ENCODE results near the gene C5AR1. TPM values are rescaled to one million over a fixed set of nuclear protein-coding genes. Genes with fewer than 3 reads are reported as not detected.

The C5AR1 gene
- total and polyA plus RNA-seq, 2 donors from 2014 or later = 6.5 to 26.6 TPM

DNA sequence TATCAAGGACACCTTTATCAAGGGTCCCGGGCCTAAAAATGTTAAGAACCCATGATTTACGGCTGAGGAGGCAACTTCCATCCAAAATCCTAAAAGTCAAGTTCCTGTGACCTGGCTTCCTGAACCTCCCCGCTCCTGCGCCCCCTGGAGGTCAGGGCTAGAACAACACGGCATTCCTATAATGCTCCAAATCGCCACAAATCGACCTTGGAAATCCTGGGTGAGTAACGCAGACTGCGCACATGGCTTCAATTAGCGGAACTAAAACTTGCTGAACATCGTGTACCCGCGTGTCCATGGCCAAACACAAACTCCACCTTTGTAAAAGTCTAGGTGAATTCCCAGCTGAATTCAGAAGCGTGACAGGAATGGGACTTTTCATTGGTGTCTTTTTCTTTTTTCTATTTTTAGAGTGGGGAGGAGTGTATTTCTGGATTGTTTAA is 4.3 kb upstream of the C5AR1 start:
- DNase-seq = peak; percentile 35 to 81 (median 58)
- no peaks in the 10 kb centered on the region for H3K9me3 ChIP-seq (ENCODE audit: control insufficient read depth in 2 of 3, insufficient read depth in 1 of 3, low read length in 3 of 3)
- H3K36me3 ChIP-seq (ENCODE audit: control insufficient read depth in 2 of 3, insufficient read depth in 3 of 3, low read length in 3 of 3) = no peaks in the 10 kb centered on the region
- no peaks in the 10 kb centered on the region for H3K27me3 ChIP-seq (ENCODE audit: control insufficient read depth, insufficient read depth, low read length)
- H3K27ac ChIP-seq (ENCODE audit: low read depth in 2 of 2, low read length in 2 of 2) = no peak overlapping the region
- no peak for FAIRE-seq
- peak overlapping the region in 1 of 3 donors; percentile 35 for H3K4me3 ChIP-seq (ENCODE audit: low read length in 3 of 3)
- H3K4me1 ChIP-seq (ENCODE audit: control insufficient read depth in 2 of 3, insufficient read depth in 2 of 3, low read depth in 1 of 3, low read length in 3 of 3) = no peaks in the 10 kb centered on the region
- intact Hi-C loops (cut with DNase I) = no loop called here
- H3K9ac ChIP-seq (ENCODE audit: low read length in 3 of 3) = no peak overlapping the region
- TF ChIP-seq, protein P1, sequence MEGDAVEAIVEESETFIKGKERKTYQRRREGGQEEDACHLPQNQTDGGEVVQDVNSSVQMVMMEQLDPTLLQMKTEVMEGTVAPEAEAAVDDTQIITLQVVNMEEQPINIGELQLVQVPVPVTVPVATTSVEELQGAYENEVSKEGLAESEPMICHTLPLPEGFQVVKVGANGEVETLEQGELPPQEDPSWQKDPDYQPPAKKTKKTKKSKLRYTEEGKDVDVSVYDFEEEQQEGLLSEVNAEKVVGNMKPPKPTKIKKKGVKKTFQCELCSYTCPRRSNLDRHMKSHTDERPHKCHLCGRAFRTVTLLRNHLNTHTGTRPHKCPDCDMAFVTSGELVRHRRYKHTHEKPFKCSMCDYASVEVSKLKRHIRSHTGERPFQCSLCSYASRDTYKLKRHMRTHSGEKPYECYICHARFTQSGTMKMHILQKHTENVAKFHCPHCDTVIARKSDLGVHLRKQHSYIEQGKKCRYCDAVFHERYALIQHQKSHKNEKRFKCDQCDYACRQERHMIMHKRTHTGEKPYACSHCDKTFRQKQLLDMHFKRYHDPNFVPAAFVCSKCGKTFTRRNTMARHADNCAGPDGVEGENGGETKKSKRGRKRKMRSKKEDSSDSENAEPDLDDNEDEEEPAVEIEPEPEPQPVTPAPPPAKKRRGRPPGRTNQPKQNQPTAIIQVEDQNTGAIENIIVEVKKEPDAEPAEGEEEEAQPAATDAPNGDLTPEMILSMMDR (IDR thresholded peaks at IDR 0.05; ENCODE audit: borderline replicate concordance, extremely low read depth, insufficient read depth) = peak; percentile 85

DNA sequence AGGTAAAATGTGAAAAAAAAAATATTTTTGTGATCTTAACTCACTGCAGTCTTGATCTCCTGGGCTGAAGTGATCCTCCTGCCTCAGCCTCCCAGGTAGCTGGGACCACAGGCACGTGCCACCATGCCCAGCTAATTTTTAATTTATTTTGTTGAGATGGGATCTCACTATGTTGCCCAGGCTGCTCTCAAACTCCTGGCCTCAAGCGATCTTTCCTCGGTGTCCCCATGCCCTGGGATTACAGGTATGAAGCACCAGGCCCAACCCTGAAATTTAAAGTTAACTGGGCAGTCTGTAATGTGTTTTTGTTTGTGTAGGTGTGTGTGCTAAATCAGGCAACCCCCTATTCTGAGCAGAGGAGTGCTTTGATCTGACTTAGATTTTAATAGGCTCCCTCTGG is 3.4 kb upstream of the C5AR1 start:
- TF ChIP-seq, protein P1 (IDR thresholded peaks at IDR 0.05; ENCODE audit: borderline replicate concordance, extremely low read depth, insufficient read depth) = no peak
- intact Hi-C loops (cut with DNase I) = no loop called here
- DNase-seq (no peak), FAIRE-seq (no peak)
- Histone ChIP-seq H3K36me3 (ENCODE audit: control insufficient read depth in 2 of 3, insufficient read depth in 3 of 3, low read length in 3 of 3) (no peaks in the 10 kb centered on the region), H3K4me1 (ENCODE audit: control insufficient read depth in 2 of 3, insufficient read depth in 2 of 3, low read depth in 1 of 3, low read length in 3 of 3) (no peaks in the 10 kb centered on the region), H3K4me3 (ENCODE audit: low read length in 3 of 3) (no peak overlapping the region), H3K9me3 (ENCODE audit: control insufficient read depth in 2 of 3, insufficient read depth in 1 of 3, low read length in 3 of 3) (no peaks in the 10 kb centered on the region), H3K9ac (ENCODE audit: low read length in 3 of 3) (no peak overlapping the region), H3K27ac (ENCODE audit: low read depth in 2 of 2, low read length in 2 of 2) (no peak overlapping the region), H3K27me3 (ENCODE audit: control insufficient read depth, insufficient read depth, low read length) (no peaks in the 10 kb centered on the region)

DNA sequence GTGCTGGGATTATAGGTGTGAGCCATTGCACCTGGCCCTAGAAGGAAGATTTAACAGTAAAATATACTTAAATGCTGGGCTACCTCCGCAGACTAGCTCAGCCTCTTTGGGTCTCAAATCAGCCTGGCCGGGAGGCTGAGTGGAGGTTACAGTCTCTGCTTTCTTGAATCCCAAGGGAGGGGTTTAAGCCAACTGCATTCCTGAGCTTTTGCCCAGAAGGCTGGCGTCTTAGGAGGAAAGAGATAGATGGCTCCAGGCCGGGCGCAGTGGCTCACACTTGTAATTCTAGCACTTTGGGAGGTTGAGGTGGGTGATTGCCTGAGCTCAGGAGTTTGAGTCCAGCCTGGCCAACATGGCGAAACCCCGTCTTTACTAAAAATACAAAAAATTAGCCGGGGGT is 623 bp upstream of the C5AR1 start:
- no peaks in the 10 kb centered on the region for H3K27me3 ChIP-seq (ENCODE audit: control insufficient read depth, insufficient read depth, low read length)
- H3K4me1 ChIP-seq (ENCODE audit: control insufficient read depth in 2 of 3, insufficient read depth in 2 of 3, low read depth in 1 of 3, low read length in 3 of 3) = no peaks in the 10 kb centered on the region
- no peaks in the 10 kb centered on the region for H3K9me3 ChIP-seq (ENCODE audit: control insufficient read depth in 2 of 3, insufficient read depth in 1 of 3, low read length in 3 of 3)
- H3K4me3 ChIP-seq (ENCODE audit: low read length in 3 of 3) = no peak overlapping the region
- no peaks in the 10 kb centered on the region for H3K36me3 ChIP-seq (ENCODE audit: control insufficient read depth in 2 of 3, insufficient read depth in 3 of 3, low read length in 3 of 3)
- intact Hi-C loops (cut with DNase I) = no loop called here
- TF ChIP-seq, protein P1 (IDR thresholded peaks at IDR 0.05; ENCODE audit: borderline replicate concordance, extremely low read depth, insufficient read depth) = no peak
- H3K9ac ChIP-seq (ENCODE audit: low read length in 3 of 3) = no peak overlapping the region
- DNase-seq = no peak
- FAIRE-seq = no peak
- no peak overlapping the region for H3K27ac ChIP-seq (ENCODE audit: low read depth in 2 of 2, low read length in 2 of 2)

DNA sequence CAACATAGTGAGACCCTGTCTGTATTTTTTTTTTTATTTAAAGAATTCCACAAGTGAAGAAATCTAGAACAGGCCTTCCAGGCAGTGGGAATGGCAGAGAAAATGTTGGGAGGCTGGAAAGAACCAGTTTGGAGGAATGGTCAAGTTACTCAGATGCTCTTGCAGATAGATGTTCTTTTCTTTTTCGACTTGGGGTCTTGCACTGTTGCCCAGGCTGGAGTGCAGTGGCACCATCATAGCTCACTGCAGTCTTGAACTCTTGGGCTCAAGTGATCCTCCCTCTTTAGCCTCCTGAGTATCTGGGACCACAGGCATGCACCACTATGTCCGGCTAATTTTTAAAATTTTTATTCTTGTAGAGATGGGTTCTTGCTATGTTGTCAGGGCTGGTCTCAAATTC is 662 bp downstream of the C5AR1 start:
- Histone ChIP-seq H3K27ac (ENCODE audit: low read depth in 2 of 2, low read length in 2 of 2) (no peak overlapping the region), H3K4me3 (ENCODE audit: low read length in 3 of 3) (no peak overlapping the region), H3K9ac (ENCODE audit: low read length in 3 of 3) (no peak overlapping the region), H3K4me1 (ENCODE audit: control insufficient read depth in 2 of 3, insufficient read depth in 2 of 3, low read depth in 1 of 3, low read length in 3 of 3) (no peaks in the 10 kb centered on the region), H3K36me3 (ENCODE audit: control insufficient read depth in 2 of 3, insufficient read depth in 3 of 3, low read length in 3 of 3) (no peaks in the 10 kb centered on the region), H3K9me3 (ENCODE audit: control insufficient read depth in 2 of 3, insufficient read depth in 1 of 3, low read length in 3 of 3) (no peaks in the 10 kb centered on the region), H3K27me3 (ENCODE audit: control insufficient read depth, insufficient read depth, low read length) (no peaks in the 10 kb centered on the region)
- intact Hi-C loops (cut with DNase I) = no loop called here
- FAIRE-seq (no peak), DNase-seq (no peak)
- TF ChIP-seq, protein P1 (IDR thresholded peaks at IDR 0.05; ENCODE audit: borderline replicate concordance, extremely low read depth, insufficient read depth) = no peak

All from kidney (tissue), 14 donors.